ENCODE measurements around the gene WIPF1.

The WIPF1 gene

GRCh38 chr2:174594456-174594855, 3.1 kb downstream of the WIPF1 start:
- no peak for DNase-seq

- DNase-seq, result peak; percentile 40
These were observed 3.9 kb downstream of the WIPF1 start for GRCh38 chr2:174593574-174594203.

- DNase-seq, result no peak
These were observed 4.6 kb downstream of the WIPF1 start for GRCh38 chr2:174593041-174593440.

DNA sequence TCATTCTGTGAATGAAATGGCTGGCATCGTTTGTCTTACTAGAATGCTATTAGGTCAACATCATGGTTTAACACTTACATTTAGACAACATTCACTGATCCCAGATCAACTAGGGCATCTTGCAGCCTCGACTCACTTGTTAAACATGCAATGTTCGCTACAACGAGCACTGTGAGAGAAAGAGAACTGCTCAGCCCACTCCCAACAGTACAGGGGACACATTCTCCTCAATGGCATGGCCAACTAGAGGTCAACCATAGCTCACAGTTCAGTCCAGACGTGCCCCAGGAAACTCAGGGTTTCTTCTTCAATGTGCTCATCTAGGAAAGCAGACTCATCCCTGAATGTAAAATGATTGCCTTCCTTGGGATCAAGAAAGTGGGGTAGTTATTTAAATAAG, 5.9 kb downstream of the WIPF1 start:
- DNase-seq, result no peak

DNA sequence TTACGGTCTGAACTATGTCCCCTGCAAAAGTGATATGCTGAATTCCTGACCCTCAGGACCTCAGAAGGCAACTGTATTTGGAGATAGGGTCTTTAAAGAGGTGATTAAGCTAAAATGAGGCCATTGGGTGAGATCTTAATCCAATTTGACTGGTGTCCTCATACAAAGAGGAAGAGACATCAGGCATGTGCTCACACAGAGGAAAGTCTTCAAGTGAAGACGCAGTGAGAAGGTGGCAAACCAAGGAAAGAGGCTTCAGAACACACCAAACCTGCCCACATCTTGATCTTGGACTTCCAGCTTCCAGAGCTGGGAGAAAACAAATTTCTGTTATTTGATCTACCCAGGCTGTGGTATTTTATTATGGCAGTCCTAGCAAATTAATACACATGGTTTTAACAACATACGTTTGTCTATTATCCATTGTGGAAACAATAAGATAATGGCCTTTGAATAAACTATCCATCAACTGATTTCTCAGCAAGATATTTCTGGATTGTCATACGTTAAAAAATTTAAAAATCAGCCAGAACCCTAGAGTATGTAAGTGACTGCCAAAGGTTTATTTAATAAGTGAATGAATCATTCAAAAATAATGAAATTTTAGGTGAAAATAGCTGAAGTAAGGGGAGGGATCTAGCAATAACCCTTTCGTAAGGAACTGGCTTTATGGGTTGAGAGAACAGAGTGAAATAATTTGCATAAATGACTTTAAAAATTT, 6.5 kb downstream of the WIPF1 start:
- no peak for DNase-seq

DNA sequence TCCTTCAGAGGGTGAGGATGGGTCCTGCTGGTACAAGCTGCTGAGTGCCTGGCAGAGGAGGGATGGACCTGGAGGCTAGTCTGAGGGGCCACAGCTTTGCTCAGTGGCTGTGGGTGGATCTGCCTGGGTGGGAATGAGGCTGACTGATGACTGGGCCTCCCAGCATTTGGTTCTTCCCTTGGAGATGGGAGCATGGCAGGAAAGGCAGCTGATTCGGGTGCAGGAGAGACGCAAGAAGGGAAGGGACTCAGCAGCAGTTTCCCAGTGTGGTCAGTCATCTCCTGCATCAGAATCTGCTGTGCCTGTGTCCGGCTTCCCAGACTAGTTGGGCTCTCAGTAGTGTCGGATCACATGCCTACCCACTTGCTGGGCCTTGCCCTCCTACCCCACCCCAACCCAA, 7.3 kb downstream of the WIPF1 start:
- DNase-seq, result no peak

DNA sequence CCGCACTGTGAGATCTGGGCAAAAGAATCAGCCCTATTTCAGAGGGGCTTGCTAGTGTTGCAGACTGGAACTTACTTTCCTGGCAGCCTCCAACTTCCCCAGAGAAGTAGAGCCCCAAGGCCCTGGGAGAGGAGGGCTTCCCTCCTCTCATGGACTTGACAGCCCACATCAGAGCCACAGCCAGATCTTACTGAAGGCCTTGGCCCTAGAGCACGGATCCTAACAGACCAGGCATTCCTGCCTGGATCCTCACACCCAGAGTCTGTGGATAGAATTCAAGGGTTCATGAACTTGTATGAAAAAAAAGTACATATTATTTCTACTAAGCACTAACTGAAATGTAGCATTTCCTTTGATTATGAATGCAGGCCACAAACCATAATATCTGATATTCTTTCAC, 8.3 kb downstream of the WIPF1 start:
- DNase-seq, result no peak

DNA sequence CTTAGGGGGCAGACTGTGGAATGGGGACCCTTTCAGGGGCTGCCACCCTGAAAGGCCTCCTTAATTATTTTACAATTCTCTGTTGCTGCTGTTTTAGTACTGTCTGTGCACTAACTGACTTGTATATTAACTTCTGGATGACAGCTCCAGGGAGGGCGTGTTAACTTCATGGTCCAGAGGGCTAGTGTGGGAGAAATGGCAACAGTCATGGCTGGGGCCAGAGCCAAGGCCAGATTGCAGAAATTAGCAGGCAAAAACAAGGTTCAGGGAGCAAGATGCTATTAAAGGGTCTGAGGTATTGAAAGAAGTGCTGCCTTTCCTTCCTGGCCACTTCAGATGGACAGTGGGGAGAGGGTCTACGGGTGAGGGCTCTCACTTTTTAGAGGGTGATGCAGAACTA, 9.1 kb downstream of the WIPF1 start:
- DNase-seq, result no peak

GRCh38 chr2:174587579-174587978, 10.0 kb downstream of the WIPF1 start:
- DNase-seq, result no peak

DNA sequence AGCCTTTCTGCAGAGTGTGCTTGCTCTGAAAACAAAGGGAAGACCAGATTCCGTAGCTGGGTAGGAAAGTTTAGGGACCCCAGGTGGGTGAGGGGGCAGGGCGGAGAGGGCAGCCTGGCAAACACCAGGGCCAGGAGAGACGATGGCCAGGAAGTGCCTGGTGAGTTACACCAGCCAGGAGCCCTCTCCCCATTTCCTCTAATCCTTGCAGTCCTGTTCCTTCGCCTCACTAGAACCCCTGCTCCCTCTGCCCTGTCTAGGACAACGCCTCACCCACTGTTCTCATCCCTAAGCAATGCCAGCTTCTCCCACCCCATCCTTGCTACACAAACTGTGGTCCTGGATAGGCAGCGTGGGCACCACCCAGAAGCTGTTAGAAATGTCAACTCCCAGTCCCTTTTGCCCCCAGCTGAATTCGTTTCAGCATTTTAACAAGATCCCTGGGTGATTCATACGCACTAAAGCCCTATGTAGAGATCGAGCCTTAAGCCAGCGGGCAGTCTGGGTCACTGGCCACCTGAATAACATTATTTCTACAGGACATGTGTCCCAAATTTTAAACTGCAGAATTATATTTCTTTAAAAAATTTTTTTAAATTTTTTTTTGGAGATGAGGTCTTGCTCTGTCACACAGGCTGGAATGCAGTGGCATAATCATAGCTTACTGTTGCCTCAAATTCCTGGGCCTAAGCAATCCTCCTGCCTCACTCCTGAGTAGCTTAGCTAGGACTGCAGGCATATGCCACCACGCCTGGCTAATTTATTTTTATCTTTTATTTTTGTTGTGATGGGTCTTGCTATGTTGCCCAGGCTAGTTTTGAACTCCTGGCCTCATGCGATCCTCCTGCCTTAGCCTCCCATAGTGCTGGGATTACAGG, 10.9 kb downstream of the WIPF1 start:
- no peak for DNase-seq

GRCh38 chr2:174585657-174586252, 11.8 kb downstream of the WIPF1 start:
- no peak for DNase-seq

GRCh38 chr2:174585146-174585545, 12.5 kb downstream of the WIPF1 start:
- no peak for DNase-seq

GRCh38 chr2:174581491-174581890, 16.1 kb downstream of the WIPF1 start:
- no peak for DNase-seq

DNA sequence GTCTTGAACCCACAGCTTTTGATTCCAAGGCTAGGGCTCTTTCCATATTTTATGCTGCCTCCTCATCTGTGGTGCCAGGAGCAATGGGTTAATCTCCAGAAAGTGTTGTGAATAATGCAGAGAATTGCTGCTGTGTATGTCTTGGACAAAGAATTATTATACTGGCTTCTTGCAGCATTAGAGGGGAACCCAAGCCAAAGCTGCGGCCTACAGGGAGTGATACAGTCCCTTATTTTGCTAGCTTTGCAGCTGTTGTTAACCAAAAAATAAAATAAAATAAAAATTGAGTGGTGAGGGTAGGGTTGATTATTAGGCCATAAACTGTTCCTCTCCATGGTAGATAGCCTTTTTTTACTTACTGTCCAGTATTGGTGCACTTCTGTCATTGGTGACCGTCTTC, 16.7 kb downstream of the WIPF1 start:
- no peak for DNase-seq

GRCh38 chr2:174577967-174578589, 19.5 kb downstream of the WIPF1 start:
- DNase-seq, result peak; percentile 38

DNA sequence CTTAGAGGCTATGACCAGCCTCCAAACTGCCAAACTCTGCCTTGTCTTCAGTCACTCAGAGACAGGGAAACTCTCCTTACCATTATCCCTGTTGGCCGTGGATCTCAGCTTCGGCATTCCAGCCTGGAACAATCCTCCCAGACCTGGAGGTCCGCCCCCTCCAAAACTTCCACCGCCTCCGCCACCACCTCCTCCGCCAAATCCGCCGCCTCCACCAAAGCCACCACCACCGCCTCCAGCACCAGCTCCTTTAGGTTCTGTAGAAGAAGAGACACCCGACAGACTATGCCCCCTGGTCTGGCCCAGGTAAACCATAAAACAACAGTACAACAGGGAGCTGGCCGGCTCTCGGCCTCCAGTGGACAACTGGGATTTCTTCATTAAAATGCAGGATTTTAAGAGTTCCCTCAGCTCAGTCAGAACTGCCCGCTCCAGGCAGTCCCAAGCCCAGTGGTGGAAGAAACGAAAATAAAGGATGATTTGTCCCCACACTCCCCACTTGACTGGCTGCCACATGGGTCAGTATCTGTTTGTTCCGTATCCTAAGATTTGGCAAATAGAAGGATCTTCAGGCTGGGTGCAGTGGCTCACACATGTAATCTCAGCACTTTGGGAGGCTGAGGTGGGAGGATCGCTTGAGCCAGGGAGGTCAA, 22.4 kb downstream of the WIPF1 start:
- no peak for DNase-seq

- no peak for DNase-seq
These were observed 22.9 kb downstream of the WIPF1 start for GRCh38 chr2:174574657-174575056.

GRCh38 chr2:174573621-174574081, 24.0 kb downstream of the WIPF1 start:
- no peak for DNase-seq

GRCh38 chr2:174572556-174572955, 25.0 kb downstream of the WIPF1 start:
- no peak for DNase-seq

- no peak for DNase-seq
These were observed 25.8 kb downstream of the WIPF1 start for GRCh38 chr2:174571669-174572323.

GRCh38 chr2:174570318-174570958, 27.2 kb downstream of the WIPF1 start:
- DNase-seq, result no peak
